Measurements from ENCODE around the gene GLRX.
"Not testable (repeated sequence)": the region's sequence is repeated elsewhere in the genome, so short reads cannot be mapped to it uniquely, and the experiment has no call there.

GLRX gene

GRCh38 chr5:95851141-95851540, 28.6 kb upstream of the GLRX start:
- DNase-seq: not testable (repeated sequence)

GRCh38 chr5:95850391-95850894, 27.9 kb upstream of the GLRX start:
- DNase-seq: no peak

GRCh38 chr5:95848701-95849100, 26.2 kb upstream of the GLRX start:
- no peak for DNase-seq

GRCh38 chr5:95847261-95847592, 24.7 kb upstream of the GLRX start:
- DNase-seq: no peak

GRCh38 chr5:95846554-95847260, 24.2 kb upstream of the GLRX start:
- peak; percentile 31 for DNase-seq

GRCh38 chr5:95845391-95845790, 22.9 kb upstream of the GLRX start:
- no peak for DNase-seq

GRCh38 chr5:95843733-95844223, 21.3 kb upstream of the GLRX start:
- no peak for DNase-seq

- no peak for DNase-seq
Observed at GRCh38 chr5:95842854-95843544, 20.5 kb upstream of the GLRX start.

GRCh38 chr5:95841914-95842812, 19.6 kb upstream of the GLRX start:
- DNase-seq: no peak

- DNase-seq: no peak
Observed at GRCh38 chr5:95840956-95841705, 18.6 kb upstream of the GLRX start.

- DNase-seq: no peak
Observed at GRCh38 chr5:95839658-95840057, 17.1 kb upstream of the GLRX start.

- no peak for DNase-seq
Observed at GRCh38 chr5:95838556-95838955, 16.0 kb upstream of the GLRX start.

- DNase-seq: no peak
Observed at GRCh38 chr5:95838001-95838520, 15.5 kb upstream of the GLRX start.

GRCh38 chr5:95837492-95837891, 15.0 kb upstream of the GLRX start:
- no peak for DNase-seq

- not testable (repeated sequence) for DNase-seq
Observed at GRCh38 chr5:95836971-95837370, 14.4 kb upstream of the GLRX start.

GRCh38 chr5:95836544-95836943, 14.0 kb upstream of the GLRX start:
- DNase-seq: no peak

- DNase-seq: no peak
Observed at GRCh38 chr5:95835682-95836385, 13.3 kb upstream of the GLRX start.

- DNase-seq: no peak
Observed at GRCh38 chr5:95832664-95833063, 10.1 kb upstream of the GLRX start.

- DNase-seq: no peak
Observed at GRCh38 chr5:95830226-95830625, 7.7 kb upstream of the GLRX start.

GRCh38 chr5:95827892-95828246, 5.3 kb upstream of the GLRX start:
- no peak for DNase-seq

GRCh38 chr5:95826949-95827891, 4.7 kb upstream of the GLRX start:
- DNase-seq: no peak
